Stomach (tissue), 4 donors: Measurements from ENCODE around the gene PKD2.

Experiments
- CTCF ChIP-seq, 7 experiments: fragments of 450-650 bp in 4 of 7; fragments of 200-600 bp in 3 of 7; sonication (generic) in 3 of 7; IDR thresholded peaks; one replicate each; pipeline ENCODE4 v1.5.1; 2016 to 2019; ENCODE audit warnings: antibody characterized with exemption in 7 of 7, control low read depth in 2 of 7, mild to moderate bottlenecking in 1 of 7
- POLR2AphosphoS5 ChIP-seq, 3 donors: sonication (generic); formaldehyde crosslinking; IDR thresholded peaks; one replicate each; pipeline ENCODE4 v1.6.1; 2016; ENCODE audit warnings: antibody characterized with exemption in 3 of 3

DNA sequence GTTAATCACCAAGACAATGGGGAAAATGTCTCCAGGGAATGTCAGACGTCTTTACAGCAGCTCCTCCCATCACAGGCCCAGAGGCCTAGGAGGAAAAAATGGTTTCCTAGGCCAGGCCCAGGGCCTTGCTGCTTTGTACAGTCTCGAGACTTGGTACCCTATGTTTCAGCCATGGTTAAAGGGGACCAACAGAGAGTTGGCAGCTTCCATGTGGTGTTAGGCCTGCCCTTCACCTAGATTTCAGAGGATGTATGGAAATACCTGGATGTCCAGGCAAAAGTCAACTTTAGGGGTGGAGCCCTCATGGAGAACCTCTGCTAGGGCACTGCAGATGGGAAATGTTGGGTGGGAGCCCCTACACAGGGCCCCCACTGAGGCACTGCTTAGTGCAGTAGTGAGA lies 112.5 kb downstream of the PKD2 start:
- TF ChIP-seq CTCF (IDR thresholded peaks at IDR 0.05), result no peak
- no peak for TF ChIP-seq POLR2AphosphoS5 (IDR thresholded peaks at IDR 0.05)
